Activated CD4-positive, alpha-beta T cell treated with anti-CD3 and anti-CD28 coated beads, Interleukin-2, amount 50 U/mL, for 1 hour (primary cell): Measurements from ENCODE around the gene RBL2.
"Not testable (repeated sequence)": the region's sequence is repeated elsewhere in the genome, so short reads cannot be mapped to it uniquely, and the experiment has no call there.

Experiments used
- DNase-seq: peaks from one replicate; pipeline ENCODE4 v3.0.0-alpha.2; 2020

Gene RBL2, protein sequence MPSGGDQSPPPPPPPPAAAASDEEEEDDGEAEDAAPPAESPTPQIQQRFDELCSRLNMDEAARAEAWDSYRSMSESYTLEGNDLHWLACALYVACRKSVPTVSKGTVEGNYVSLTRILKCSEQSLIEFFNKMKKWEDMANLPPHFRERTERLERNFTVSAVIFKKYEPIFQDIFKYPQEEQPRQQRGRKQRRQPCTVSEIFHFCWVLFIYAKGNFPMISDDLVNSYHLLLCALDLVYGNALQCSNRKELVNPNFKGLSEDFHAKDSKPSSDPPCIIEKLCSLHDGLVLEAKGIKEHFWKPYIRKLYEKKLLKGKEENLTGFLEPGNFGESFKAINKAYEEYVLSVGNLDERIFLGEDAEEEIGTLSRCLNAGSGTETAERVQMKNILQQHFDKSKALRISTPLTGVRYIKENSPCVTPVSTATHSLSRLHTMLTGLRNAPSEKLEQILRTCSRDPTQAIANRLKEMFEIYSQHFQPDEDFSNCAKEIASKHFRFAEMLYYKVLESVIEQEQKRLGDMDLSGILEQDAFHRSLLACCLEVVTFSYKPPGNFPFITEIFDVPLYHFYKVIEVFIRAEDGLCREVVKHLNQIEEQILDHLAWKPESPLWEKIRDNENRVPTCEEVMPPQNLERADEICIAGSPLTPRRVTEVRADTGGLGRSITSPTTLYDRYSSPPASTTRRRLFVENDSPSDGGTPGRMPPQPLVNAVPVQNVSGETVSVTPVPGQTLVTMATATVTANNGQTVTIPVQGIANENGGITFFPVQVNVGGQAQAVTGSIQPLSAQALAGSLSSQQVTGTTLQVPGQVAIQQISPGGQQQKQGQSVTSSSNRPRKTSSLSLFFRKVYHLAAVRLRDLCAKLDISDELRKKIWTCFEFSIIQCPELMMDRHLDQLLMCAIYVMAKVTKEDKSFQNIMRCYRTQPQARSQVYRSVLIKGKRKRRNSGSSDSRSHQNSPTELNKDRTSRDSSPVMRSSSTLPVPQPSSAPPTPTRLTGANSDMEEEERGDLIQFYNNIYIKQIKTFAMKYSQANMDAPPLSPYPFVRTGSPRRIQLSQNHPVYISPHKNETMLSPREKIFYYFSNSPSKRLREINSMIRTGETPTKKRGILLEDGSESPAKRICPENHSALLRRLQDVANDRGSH

DNA sequence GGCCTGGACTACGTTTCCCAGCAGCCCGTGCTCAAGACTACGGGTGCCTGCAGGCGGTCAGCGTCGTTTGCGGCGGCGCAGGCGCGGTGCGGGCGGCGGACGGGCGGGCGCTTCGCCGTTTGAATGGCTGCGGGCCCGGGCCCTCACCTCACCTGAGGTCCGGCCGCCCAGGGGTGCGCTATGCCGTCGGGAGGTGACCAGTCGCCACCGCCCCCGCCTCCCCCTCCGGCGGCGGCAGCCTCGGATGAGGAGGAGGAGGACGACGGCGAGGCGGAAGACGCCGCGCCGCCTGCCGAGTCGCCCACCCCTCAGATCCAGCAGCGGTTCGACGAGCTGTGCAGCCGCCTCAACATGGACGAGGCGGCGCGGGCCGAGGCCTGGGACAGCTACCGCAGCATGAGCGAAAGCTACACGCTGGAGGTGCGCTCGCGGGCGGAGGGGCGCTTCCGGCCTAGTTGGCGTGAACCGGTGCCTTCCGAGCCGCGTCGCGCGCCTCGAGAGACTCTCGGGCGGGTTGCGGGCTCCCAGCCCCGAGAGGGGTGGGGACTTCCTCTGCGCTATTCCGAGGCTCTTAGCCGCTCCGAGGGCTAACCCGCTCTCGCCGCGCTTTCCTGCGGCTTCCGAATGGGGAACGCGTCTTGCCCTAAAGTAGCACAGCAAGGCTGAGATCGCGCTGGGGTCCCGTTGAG is at the start of gene RBL2:
TSS of gene RBL2 (plus strand) at position 95 of the 689 bp plus-strand sequence. CDS start at position 181, 86 bp downstream.
- DNase-seq: peak; percentile 79

DNA sequence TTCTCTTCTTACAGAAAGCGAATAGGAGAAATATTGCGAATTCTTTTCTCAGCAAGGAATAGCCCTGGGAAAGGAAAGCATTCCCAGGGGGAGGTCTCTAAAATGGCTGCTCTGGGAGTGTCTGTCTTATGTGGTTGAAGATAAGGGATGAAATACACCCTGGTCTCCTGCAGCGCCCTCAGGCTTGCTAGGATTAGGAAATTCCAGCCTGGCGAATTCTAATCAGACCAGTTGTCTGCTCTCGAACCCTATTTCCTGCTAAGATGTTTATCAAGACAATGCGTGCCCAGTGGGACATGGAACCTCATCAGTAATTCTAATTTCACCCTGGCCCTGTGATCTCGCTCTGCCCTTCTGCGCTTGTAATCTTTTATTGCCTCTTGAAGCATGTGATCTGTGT is 49.7 kb upstream of the RBL2 start:
- not testable (repeated sequence) for DNase-seq

DNA sequence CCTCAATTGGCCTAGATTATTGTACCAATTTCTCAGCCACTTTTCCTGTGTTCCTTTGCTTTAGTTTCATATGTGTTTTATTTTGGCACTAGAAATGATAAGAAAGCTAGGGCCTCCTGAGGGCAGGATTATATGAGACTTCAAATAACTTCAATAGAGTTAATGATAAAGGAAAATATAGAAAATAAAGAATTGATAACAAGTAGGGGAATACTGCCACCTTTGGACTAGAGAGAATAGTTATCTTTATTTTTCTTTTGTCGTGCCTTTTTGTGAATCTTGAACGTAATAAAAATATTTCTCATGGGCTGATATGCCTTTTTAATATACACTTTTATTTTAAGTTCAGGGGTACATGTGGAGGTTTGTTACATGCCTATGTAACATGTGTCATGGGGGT is 29.3 kb upstream of the RBL2 start:
- no peak for DNase-seq

DNA sequence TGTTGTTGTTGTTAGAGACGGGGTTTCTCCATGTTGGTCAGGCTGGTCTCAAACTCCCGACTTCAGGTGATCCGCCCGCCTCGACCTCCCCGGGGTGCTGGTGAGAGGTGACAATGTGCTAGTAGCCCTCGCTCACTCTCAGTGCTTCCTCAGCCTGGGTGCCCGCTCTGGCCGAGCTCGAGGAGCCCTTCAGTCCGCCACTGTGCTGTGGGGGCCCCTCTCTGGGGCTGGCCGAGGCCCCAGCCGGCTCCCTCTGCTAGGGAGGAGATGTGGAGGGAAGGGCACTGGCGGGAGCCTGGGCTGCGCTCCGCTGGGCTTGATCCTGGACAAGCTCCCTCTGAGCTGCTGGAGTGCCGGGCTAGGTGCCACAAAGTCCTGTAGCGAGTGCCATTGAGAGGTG is 21.7 kb upstream of the RBL2 start:
- DNase-seq: no peak

DNA sequence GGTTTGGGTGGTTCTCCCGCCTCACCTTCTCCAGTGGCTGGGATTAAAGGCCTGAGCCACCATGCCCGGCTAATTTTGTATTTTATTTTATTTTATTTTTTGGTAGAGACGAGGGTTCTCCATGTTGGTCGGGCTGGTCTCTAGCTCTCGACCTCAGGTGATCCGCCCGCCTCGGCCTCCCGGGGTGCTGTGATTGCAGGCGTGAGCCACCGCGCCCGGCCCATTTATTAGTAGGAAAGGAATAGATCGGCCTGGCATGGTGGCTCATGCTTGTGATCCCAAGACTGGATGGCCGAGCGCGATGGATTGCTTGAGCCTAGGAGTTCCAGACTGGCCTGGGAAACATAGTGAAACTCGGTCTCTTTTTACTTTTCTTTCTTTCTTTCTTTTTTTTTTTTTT is 20.4 kb upstream of the RBL2 start:
- no peak for DNase-seq

DNA sequence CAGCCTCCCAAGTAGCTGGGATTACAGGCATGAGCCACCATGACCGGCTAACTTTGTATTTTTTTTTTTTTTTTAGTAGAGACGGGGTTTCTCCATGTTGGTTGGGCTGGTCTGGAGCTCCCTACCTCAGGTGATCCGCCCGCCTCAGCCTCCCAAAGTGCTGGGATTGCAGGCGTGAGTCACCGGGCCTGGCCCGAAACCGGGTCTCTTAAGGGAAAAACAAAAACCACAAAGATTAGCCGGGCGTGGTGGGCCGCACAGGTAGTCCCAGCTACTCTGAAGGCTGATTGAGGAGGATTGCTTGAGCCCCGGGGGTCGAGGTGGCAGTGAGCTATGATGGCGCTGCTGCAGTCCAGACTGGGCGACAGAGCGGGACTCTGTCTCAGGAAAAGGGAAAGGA is 19.9 kb upstream of the RBL2 start:
- DNase-seq: no peak

DNA sequence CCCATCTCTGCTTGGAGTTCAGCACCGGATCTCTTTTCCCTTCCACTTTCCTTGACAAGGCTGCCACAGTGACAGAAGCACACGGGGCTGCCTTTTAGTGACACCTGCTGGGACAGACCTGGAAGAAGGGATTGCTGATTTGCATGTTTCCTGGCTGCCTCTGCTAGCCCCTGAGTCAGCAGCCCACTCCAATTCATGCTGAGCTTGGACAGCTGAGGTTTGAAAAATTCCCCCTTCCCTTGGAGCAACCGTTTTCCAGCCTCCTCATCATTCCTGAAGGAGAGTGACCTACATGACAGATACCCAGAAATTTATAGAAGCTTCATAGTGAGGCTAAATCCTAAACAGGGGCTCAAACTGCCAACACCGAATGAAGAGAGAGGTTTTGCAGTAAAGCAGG is 18.8 kb upstream of the RBL2 start:
- DNase-seq: no peak

DNA sequence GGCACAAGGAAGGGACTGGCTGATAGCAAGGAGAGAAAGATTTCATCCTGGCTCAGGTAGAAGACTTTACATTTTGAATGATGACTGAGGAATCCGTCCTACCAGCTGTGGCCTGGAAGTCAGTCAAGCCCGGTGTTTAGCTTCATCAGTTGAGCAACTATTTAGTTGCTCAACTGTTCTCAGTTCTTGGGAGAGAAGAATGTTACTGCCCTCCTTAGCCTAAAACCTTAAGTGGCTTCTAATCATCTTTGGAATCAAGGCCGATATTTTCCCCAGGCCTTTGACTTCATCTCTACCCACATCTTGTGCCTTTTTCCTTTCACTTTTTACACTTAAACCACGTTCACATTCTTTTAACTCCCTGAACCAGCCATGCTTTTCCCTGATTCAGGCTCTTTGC is 17.3 kb upstream of the RBL2 start:
- no peak for DNase-seq

DNA sequence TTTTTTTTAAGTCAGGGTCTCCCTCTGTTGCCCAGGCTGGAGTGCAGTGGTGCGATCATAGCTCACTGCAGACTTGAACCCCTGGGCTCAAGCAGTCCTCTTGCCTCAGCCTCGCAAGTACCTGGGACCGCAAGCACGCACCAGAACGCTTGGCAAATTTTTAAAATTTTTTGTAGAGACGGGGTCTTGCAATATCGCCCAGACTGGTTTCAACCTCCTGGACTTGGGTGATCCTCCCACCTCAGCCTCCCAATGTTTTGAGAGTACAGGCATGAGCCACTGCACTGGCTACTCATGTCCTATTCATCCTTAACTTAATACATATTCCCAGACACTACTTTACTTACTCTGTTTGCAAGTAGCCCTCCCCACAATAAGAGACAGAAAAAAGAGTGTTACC is 16.3 kb upstream of the RBL2 start:
- no peak for DNase-seq

DNA sequence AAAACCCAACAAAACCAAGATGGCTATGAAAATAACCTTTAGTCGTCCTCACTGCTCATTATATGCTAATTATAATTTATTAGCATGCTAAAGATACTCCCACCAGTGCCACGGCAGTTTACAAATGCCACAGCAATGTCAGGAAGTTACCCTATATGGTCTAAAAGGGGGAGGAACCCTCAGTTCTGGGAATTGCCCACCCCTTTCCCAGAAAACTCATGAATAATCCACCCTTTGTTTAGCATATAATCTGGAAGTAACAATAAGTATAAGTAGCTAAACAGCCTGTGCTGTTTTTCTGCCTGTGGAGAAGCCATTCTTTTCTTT is 14.9 kb upstream of the RBL2 start:
- not testable (repeated sequence) for DNase-seq

DNA sequence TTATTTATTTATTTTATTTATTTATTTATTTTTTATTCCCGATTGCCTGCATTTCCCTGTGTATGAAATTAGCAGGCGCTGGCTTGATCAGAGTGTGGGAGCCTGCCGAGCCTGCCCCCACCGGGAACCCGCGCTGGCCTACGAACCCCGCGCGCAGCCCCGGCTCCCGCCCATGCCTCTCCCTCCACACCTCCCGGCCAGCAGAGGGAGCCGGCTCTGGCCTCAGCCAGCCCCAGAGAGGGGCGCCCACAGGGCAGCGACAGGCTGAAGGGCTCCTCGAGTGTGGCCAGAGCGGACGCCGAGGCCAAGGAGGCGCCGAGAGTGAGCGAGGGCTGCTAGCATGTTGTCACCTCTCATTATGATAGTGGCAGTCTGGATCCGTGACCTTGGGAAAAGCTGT is 13.0 kb upstream of the RBL2 start:
- DNase-seq: no peak

DNA sequence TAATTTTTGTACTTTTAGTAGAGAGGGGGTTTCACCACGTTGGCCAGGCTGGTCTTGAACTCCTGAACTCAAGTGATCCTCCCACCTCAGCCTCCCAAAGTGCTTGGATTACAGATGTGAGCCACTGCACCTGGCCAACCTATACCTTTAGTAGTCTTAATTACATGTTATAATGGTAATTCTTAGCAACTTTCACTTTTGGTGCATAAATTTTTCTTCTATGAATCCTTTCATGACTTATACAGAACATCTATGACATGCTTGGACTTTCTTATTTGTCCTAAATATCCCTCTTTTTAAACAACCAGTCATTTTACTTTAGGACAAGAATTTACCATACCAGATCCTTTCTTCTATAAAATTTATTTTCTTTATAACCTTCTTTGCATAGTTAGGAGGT is 10.3 kb upstream of the RBL2 start:
- DNase-seq: not testable (repeated sequence)

DNA sequence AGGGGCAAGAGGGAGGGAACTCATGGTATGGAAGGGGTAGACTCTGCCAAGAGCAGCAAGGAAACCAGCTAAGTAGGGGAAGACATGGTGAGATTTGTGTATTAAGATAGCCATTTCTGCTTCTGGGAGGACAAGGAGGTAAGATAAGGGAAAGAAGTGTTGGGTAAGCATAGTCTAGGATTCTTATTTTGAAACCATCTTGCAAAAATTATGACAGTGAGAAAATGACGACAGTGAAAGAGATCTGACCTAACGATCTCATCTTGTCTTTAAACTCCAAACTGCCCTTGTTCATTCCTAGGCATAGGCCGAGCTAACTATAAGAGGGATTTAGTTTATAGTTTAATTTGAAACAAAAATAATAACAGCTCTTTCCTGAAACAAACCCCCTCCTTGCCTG is 5.6 kb upstream of the RBL2 start:
- no peak for DNase-seq

DNA sequence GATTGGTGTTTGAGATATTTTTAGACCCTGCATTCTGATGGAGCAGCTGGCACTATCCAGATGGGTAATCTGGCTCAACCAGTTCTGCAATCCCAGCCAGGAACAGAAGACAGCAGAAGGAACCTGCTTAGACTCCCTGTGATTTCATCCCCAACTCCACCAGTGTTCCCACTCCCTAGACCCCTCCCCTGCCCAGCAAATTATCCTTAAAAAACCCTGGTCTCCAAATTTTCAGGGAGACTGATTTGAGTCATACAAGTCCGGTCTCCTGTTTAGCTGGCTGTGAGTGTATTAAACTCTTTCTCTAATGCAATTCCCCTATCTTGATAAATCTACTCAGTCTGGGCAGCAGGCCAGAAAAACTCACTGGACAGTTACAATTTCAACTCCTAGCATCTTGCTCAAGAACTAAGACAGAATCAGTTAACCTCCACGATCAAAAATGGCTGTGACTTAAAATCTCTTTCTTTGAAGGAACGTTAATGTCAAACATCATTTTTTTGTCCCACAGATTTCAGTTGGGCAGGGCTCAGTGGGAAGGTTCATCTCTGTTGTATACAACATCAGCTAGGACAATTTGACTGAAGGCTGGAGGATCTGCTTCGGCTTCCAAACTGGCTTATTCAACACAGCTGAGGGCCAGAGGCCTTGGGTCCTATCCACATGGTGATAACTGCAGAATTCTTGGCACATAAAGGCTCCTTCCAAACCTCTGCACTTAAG is 4.9 kb upstream of the RBL2 start:
- DNase-seq: no peak

DNA sequence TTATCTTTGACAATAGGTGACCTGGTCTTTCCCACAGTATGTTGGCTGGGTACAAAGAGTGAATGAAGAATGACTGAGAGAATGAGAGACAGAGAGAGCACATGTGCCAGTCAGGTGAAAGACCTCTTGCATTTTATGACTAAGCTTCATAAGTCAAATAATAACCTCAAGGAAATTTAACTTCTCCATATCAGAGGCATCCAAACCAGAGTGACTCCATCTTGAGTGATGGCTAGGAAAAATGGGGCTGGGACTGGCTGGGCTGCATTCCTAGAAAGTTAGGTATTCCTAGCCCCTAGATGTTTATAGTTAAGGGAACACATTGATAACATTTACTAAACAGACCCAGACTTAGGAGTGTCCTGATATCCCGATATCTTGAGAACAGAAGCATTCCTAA is 3.9 kb upstream of the RBL2 start:
- no peak for DNase-seq

DNA sequence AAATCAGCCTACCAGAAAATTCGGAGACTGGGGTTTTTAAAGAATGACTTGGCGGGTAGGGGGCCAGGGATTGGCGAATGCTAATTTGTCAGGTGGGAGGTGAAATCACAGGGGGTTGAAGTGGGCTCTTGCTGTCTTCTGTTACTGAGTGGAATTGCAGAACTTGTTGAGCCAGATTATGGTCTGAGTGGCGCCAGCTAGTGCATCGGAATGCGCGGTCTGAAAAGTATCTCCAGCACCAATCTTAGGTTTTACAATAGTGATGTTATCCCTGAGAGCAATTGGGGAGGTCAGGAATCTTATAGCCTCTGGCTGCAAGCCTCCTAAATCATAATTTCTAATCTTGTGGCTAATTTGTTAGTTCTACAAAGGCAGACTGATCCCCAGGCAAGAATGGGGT is 762 bp upstream of the RBL2 start:
- no peak for DNase-seq

DNA sequence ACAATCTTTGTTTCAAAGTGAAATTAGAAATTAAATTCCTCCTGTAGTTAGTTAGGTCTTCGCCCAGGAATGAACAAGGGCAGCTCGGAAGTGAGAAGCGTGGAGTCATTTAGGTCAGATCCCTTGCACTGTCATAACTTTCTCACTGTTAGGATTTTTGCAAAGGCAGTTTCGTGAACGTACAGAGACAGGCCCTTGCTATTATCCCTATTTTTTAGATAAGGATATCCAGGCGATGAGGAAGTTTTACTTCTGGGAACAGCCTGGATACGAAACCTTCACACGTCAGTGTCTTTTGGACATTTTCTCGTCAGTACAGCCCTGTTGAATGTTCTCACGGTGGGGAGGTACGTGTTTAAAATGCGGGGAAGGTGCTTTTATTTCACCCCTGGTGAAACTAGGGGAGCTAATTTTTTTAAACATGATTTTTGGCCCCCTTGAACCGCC is 318 bp upstream of the RBL2 start:
- DNase-seq: no peak

DNA sequence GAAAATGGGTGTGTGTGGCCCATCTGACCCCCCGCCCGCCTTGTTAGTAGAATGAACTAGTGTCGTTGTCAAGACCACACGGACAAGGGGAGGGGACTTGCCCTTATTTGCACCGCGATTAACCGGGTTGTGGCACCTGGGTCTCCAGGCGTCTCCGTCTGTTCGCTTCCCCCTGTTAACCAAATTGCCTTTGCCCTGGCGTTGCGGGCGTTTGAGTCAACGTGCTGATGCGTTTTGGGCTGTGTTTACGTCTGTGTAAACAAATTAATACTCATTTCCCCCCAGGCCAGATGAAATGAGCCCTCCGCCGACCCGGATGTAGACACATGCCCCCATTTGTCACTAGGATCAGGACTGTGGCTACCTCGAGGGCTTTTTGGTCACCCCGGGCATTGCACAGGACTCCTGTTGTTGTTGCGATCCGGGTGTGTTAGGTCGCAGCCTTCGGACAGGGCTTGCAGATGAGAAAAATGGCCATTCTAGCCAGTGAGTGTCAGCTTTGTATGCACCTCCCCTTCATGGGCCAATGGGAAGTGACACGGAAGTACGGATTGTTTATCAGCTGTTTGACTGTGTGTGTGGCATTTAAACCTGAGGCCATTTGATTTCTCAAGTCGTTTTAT is 906 bp downstream of the RBL2 start:
- DNase-seq: peak; percentile 55

DNA sequence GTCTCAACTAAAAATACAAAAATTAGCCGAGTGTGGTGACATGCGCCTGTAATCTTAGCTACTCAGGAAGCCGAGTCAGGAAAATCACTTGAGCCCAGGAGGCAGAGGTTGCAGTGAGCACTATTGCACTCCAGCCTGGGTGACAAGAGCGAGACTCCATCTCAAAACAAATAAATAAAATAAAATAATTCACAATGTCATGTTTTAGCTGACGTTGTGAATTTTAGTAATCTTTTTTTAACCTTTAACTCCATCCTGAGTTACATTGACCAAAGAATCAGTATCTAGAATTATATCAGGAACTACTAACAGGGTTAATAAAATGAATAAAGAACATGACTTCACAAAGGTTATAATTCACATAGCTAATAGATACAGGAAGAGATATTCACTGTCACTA is 5.9 kb downstream of the RBL2 start:
- no peak for DNase-seq

DNA sequence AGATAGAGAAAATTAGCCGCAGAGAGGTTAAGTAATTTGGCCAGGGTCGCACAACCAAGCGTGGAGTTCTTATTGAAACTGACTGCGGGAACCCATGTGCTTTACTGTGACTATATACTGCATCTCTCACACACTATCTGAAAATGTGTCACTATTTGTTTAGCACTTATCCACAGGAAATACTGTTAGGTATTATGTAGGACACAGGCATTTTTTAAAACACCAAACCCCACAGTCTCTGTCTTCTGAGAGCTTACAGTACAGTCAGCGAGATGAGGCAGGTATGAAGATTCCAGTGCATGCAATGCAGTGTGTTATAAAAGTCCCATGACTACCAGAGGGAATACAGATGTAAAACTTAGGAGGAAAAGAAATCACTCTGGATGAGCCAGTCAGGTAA is 11.3 kb downstream of the RBL2 start:
- no peak for DNase-seq

DNA sequence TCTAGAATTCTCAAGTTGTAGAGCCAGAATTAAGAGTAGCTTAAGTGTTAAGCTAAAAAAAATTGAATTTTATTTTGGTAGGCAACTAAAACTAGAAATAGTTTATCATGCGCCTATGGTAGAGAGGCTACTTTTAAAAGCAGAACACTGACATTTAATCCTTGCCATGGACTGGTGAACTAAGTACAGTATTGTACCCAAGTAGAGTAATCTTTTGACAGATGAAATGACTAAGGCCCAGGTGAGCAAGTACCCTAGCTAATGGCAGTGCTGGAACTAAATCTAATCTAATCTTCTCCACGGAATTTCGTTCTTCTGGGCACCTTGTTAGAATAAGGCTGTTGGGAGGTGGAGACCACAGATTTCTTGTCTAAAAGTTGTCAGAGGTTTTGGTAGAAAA is 11.8 kb downstream of the RBL2 start:
- no peak for DNase-seq
